Muscle layer of duodenum (tissue), 2 donors: Measurements from ENCODE around the gene SHC4.

Source experiments
- H3K27ac ChIP-seq: one replicate; pipeline ENCODE4 v1.7.0; 2013; ENCODE audit warnings: mild to moderate bottlenecking, low read length
- H3K27me3 ChIP-seq: one replicate; pipeline ENCODE4 v1.7.0; 2013; ENCODE audit warnings: low read depth, mild to moderate bottlenecking, control low read depth, low read length
- H3K36me3 ChIP-seq, 2 donors: one replicate each; pipeline ENCODE4 v1.7.0; 2013; ENCODE audit warnings: low read length in 2 of 2, control low read depth in 1 of 2, mild to moderate bottlenecking in 1 of 2; ENCODE audit not compliant: insufficient read depth in 2 of 2, control insufficient read depth in 1 of 2
- H3K4me1 ChIP-seq, 2 donors: one replicate each; pipeline ENCODE4 v1.7.0; 2013; ENCODE audit warnings: low read length in 2 of 2, mild to moderate bottlenecking in 2 of 2, control low read depth in 1 of 2, moderate library complexity in 1 of 2; ENCODE audit not compliant: insufficient read depth in 2 of 2, control insufficient read depth in 1 of 2
- H3K4me3 ChIP-seq, 2 donors: one replicate each; pipeline ENCODE4 v1.7.0; 2013; ENCODE audit warnings: low read length in 2 of 2, low read depth in 1 of 2, mild to moderate bottlenecking in 1 of 2
- H3K9me3 ChIP-seq, 2 donors: one replicate each; pipeline ENCODE4 v1.7.0; 2013; ENCODE audit warnings: low read length in 2 of 2, control low read depth in 1 of 2, mild to moderate bottlenecking in 1 of 2; ENCODE audit not compliant: control insufficient read depth in 1 of 2
- donor health status: healthy.

SHC4 gene

DNA sequence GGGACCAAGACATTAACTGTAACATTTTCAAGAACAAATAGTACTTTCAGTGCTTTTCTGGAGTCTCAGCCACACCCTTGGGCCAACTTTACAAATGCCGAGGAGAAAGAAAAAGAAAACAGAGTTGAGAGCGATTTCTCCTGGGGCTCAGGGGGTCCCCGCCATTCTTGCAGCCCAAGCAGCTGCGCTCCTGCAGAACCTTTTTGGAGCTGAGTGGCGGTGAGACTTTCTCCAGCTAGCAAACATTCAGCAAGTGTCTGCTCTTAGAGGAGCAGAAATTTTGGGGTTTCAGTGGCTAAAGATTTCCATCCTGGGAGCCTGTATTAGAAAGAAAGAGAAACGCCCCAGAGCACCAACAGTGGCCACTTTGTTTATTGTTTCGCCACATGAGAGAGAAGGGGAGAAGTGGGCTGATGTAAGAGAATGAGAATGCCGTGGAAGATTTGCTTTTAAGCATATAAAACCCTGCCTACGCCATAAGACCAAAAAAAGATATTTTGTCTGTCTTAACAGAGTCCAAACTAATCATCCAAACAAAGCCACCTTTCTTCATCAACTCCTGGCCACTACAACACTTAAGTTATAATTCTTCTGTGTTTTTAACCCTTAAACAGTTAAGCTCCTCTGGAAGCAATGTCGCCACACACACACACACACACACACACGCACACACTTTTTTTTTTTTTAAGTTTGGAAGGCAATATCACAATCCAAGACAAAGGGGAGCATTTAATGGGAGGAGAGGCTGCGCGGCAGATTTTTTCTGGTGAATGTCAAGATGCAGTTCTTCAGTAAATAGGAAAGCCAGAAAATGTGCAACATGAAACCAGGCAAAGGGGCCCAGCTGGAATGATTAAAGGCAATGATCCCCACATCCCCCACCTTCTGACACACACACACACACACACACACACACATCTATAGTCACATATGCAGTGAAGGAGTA lies 66.6 kb downstream of the SHC4 start:
- H3K4me3 ChIP-seq: peak overlapping the region; percentile 21 to 30
- peaks cover 0 to 4% of the 10 kb centered on the region in 2 donors for H3K36me3 ChIP-seq
- peak overlapping the region; percentile 45 for H3K27ac ChIP-seq
- H3K9me3 ChIP-seq: no peaks in the 10 kb centered on the region
- H3K4me1 ChIP-seq: no peaks in the 10 kb centered on the region
- H3K27me3 ChIP-seq: no peaks in the 10 kb centered on the region

- Histone ChIP-seq H3K4me3 (no peak overlapping the region), H3K27me3 (no peaks in the 10 kb centered on the region), H3K9me3 (no peaks in the 10 kb centered on the region), H3K4me1 (no peaks in the 10 kb centered on the region), H3K27ac (no peak overlapping the region), H3K36me3 (peaks cover 0 to 4% of the 10 kb centered on the region in 2 donors)
Measured at GRCh38 chr15:48893311-48893710, 70.4 kb downstream of the SHC4 start.

GRCh38 chr15:48891232-48891765 lies 72.4 kb downstream of the SHC4 start:
- H3K4me3 ChIP-seq: no peak overlapping the region
- H3K36me3 ChIP-seq: no peaks in the 10 kb centered on the region
- no peaks in the 10 kb centered on the region for H3K9me3 ChIP-seq
- H3K27ac ChIP-seq: no peak overlapping the region
- H3K4me1 ChIP-seq: no peaks in the 10 kb centered on the region
- H3K27me3 ChIP-seq: no peaks in the 10 kb centered on the region

DNA sequence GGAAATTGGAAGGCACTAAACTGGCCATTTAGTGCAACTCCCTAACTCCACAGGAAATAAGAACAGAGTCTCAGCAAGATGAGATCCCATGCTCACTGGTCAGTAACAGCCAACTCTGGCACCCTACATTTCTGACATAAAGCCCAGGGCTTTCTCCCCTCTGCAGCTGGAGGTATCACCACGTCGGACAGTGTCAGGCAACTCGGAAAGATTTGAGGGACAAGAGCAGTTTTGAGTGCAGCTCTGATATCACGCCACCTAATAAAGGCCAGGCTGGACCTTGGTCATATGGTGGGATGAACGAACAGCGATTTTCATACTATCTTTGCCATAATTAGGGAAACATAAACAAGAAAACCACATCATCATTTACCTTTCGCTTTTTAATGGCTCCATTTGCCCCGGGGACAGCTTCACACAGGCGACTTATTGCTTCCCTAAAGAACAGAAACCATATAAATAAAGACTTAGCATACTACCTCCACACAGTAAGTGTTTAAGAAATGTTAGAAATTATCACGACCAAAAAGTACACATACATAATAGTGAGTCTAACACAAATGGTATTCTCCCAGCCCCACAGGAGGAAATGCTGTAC lies 73.2 kb downstream of the SHC4 start:
- Histone ChIP-seq H3K27ac (no peak overlapping the region), H3K4me3 (no peak overlapping the region)

GRCh38 chr15:48889925-48890324 lies 73.8 kb downstream of the SHC4 start:
- H3K36me3 ChIP-seq: no peaks in the 10 kb centered on the region
- no peaks in the 10 kb centered on the region for H3K9me3 ChIP-seq
- no peaks in the 10 kb centered on the region for H3K4me1 ChIP-seq
- H3K27me3 ChIP-seq: no peaks in the 10 kb centered on the region
- no peak overlapping the region for H3K27ac ChIP-seq
- no peak overlapping the region for H3K4me3 ChIP-seq

More for the DNA sequence above, 73.2 kb downstream of the SHC4 start:
- no peaks in the 10 kb centered on the region for H3K36me3 ChIP-seq
- no peaks in the 10 kb centered on the region for H3K9me3 ChIP-seq
- H3K4me1 ChIP-seq: no peaks in the 10 kb centered on the region
- no peaks in the 10 kb centered on the region for H3K27me3 ChIP-seq

GRCh38 chr15:48888836-48889235 lies 74.9 kb downstream of the SHC4 start:
- Histone ChIP-seq H3K36me3 (no peaks in the 10 kb centered on the region), H3K4me3 (no peak overlapping the region), H3K27ac (no peak overlapping the region), H3K4me1 (no peaks in the 10 kb centered on the region), H3K9me3 (no peaks in the 10 kb centered on the region), H3K27me3 (no peaks in the 10 kb centered on the region)

DNA sequence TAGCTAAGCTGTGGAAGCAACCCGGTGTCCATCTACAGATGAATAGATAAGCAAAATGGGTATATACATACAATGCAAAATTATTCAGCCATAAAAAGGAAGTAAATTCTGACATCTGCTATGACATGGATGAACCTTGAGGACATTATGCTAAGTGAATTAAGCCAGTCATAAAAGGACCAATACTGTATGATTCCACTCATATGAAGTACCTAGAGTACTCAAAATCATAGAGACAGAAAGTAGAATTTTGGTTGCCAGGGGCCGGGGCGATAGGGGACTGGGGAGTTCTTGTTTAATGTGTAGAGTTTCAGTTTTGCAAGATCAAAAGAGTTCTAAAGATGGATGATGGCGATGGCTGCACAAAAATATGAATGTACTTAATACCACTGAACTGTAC lies 75.5 kb downstream of the SHC4 start:
- Histone ChIP-seq H3K4me1 (no peaks in the 10 kb centered on the region), H3K27ac (no peak overlapping the region), H3K9me3 (no peaks in the 10 kb centered on the region), H3K4me3 (no peak overlapping the region), H3K27me3 (no peaks in the 10 kb centered on the region), H3K36me3 (no peaks in the 10 kb centered on the region)

GRCh38 chr15:48887144-48887543 lies 76.6 kb downstream of the SHC4 start:
- H3K36me3 ChIP-seq: no peaks in the 10 kb centered on the region
- no peak overlapping the region for H3K27ac ChIP-seq
- H3K9me3 ChIP-seq: no peaks in the 10 kb centered on the region
- no peaks in the 10 kb centered on the region for H3K27me3 ChIP-seq
- H3K4me3 ChIP-seq: no peak overlapping the region
- H3K4me1 ChIP-seq: no peaks in the 10 kb centered on the region

DNA sequence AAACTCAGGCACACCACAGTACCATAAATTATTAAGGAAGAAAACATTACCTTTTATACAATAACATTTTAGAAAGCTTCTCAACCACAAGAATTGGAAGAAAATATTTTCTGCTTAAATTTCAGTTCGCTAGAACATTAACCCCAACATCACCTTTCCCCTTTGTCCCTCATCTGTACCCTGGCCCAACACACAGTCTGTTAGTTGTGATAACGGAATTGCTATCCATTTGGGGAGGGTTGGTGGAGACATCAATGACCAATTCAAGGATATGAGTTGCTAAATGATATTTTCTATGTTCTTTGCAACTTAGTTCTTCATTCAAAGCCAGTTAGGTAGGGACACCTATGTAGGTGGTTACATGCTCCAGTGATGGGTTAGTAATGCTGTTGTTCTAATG lies 80.0 kb downstream of the SHC4 start:
- H3K27ac ChIP-seq: no peak overlapping the region
- H3K4me3 ChIP-seq: no peak overlapping the region
- no peaks in the 10 kb centered on the region for H3K9me3 ChIP-seq
- no peaks in the 10 kb centered on the region for H3K36me3 ChIP-seq
- peaks cover 3 to 21% of the 10 kb centered on the region in 2 donors for H3K4me1 ChIP-seq
- H3K27me3 ChIP-seq: no peaks in the 10 kb centered on the region

GRCh38 chr15:48880070-48880634 lies 83.6 kb downstream of the SHC4 start:
- Histone ChIP-seq H3K27ac (no peak overlapping the region), H3K4me1 (peaks cover 5 to 24% of the 10 kb centered on the region in 2 donors), H3K27me3 (no peaks in the 10 kb centered on the region), H3K9me3 (no peaks in the 10 kb centered on the region), H3K36me3 (no peaks in the 10 kb centered on the region), H3K4me3 (no peak overlapping the region)
